Prostate gland (tissue), 2 donors: ENCODE data around the gene GBX1. TPM values are rescaled to one million over a fixed set of nuclear protein-coding genes. Genes with fewer than 3 reads are reported as not detected.

Experiments used
- DNase-seq: peaks from one replicate; pipeline ENCODE4 v3.0.0-alpha.2; 2019; ENCODE audit warnings: low spot score
- H3K27ac ChIP-seq, 2 donors: fragments of 200-600 bp; sonication (generic); 2 replicates each; pipeline ENCODE4 v1.5.1; 2017 to 2019
- H3K27me3 ChIP-seq: fragments of 200-600 bp; sonication (generic); replicated peaks from 2 replicates; pipeline ENCODE4 v1.5.1; 2019; ENCODE audit not compliant: insufficient read depth
- H3K36me3 ChIP-seq, 2 donors: fragments of 200-600 bp; sonication (generic); 1 replicate in 1 of 2; 2 replicates in 1 of 2; pipeline versions ENCODE4 v1.5.1 to v1.8.1; 2017 to 2019
- H3K4me1 ChIP-seq: fragments of 200-600 bp; sonication (generic); replicated peaks from 2 replicates; pipeline ENCODE4 v1.5.1; 2019
- H3K4me3 ChIP-seq, 2 donors: fragments of 200-600 bp; sonication (generic); 2 replicates each; pipeline ENCODE4 v1.5.1; 2017 to 2019
- H3K9me3 ChIP-seq: fragments of 200-600 bp; sonication (generic); 2 replicates; pipeline ENCODE4 v1.5.1; 2017
- POLR2A ChIP-seq: fragments of 450-650 bp; IDR thresholded peaks from one replicate; pipeline ENCODE4 v1.6.1; 2016; ENCODE audit warnings: antibody characterized with exemption, mild to moderate bottlenecking
- POLR2AphosphoS5 ChIP-seq: sonication (generic); formaldehyde crosslinking; IDR thresholded peaks from one replicate; pipeline ENCODE4 v1.6.1; 2017; ENCODE audit warnings: antibody characterized with exemption
- WGBS: methylation state at CpG from one replicate; pipeline ENCODE4 v1.1.5; 2018; 5-methylcytosine and 5-hydroxymethylcytosine counted together
- intact Hi-C: fragments of 100-400 bp; cut with DNase I; formaldehyde crosslinking; loops from one replicate; pipeline ENCODE4 v1.14.2; 2022
- total RNA-seq, 2 donors: library from RNA; depleted of rRNA; stranded (reverse); fragments of >200 nt; gene quantifications; one replicate each; pipeline ENCODE4 v1.1.0, GENCODE V29; 2016
- TF ChIP-seq, protein P1 (sequence below), 4 experiments: fragments of 200-600 bp in 2 of 4; fragments of 450-650 bp in 2 of 4; sonication (generic) in 2 of 4; IDR thresholded peaks; 1 replicate in 3 of 4; 2 replicates in 1 of 4; pipeline ENCODE4 v1.5.1; 2016 to 2019; ENCODE audit warnings: antibody characterized with exemption in 4 of 4, mild to moderate bottlenecking in 2 of 4, moderate library complexity in 2 of 4

The GBX1 gene
- total RNA-seq, 2 donors from 2014 or later: not detected

DNA sequence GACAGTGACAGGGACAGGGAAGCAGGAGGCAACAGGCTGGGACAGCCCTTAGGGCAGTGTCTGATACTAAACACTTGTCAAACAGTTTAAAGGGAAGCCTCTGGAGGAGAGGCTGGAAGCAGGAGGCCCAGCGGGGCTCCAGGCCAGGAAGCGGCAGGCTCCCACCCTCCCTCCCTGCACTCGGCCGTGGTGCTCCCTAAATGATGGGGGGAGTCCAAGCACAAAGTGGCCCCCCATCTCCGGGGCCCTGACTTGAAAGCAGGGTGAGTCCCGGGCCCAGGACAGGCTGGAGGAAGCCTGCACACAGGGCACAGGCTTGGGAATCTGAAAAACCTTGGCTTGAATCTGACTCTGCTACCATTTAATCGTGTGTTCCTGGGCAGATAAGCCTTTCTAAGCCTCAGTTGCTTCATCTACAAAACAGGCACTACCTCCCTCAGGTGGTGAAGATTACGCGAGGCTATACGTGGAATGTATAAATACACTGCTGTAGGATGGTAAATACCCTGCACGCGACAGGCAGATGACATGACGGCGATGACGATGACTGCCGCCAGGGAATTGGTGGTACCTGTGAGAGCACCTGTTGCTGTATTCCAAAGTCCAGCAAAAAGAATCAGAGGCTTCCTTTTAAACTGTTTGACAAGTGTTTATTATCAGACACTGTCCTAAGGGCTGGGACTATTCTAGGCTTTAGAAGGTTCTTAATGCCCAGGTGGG lies 34.1 kb downstream of the GBX1 start:
- H3K27me3 ChIP-seq: no peaks in the 10 kb centered on the region
- no peak overlapping the region for H3K4me3 ChIP-seq
- peaks cover 21 to 61% of the 10 kb centered on the region in 2 donors for H3K36me3 ChIP-seq
- H3K9me3 ChIP-seq: no peaks in the 10 kb centered on the region
- H3K4me1 ChIP-seq: no peaks in the 10 kb centered on the region
- no peak for DNase-seq
- H3K27ac ChIP-seq: no peak overlapping the region
- intact Hi-C loops: no loop called here
- 89% methylated on average over 15 of the region's 16 CpGs for WGBS
- TF ChIP-seq POLR2AphosphoS5 (no peak), POLR2A (no peak)
- TF ChIP-seq, protein P1, sequence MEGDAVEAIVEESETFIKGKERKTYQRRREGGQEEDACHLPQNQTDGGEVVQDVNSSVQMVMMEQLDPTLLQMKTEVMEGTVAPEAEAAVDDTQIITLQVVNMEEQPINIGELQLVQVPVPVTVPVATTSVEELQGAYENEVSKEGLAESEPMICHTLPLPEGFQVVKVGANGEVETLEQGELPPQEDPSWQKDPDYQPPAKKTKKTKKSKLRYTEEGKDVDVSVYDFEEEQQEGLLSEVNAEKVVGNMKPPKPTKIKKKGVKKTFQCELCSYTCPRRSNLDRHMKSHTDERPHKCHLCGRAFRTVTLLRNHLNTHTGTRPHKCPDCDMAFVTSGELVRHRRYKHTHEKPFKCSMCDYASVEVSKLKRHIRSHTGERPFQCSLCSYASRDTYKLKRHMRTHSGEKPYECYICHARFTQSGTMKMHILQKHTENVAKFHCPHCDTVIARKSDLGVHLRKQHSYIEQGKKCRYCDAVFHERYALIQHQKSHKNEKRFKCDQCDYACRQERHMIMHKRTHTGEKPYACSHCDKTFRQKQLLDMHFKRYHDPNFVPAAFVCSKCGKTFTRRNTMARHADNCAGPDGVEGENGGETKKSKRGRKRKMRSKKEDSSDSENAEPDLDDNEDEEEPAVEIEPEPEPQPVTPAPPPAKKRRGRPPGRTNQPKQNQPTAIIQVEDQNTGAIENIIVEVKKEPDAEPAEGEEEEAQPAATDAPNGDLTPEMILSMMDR (IDR thresholded peaks at IDR 0.05): no peak

GRCh38 chr7:151132461-151133205 lies 34.9 kb downstream of the GBX1 start:
- 94% methylated on average over 21 of the region's 21 CpGs for WGBS
- H3K4me1 ChIP-seq: no peaks in the 10 kb centered on the region
- H3K27ac ChIP-seq: no peak overlapping the region
- H3K36me3 ChIP-seq: peaks cover 21 to 56% of the 10 kb centered on the region in 2 donors
- H3K4me3 ChIP-seq: no peak overlapping the region
- no peaks in the 10 kb centered on the region for H3K27me3 ChIP-seq
- no peaks in the 10 kb centered on the region for H3K9me3 ChIP-seq
- TF ChIP-seq, protein P1 (IDR thresholded peaks at IDR 0.05): no peak
- no peak for TF ChIP-seq POLR2AphosphoS5
- no peak for TF ChIP-seq POLR2A
- intact Hi-C loops: no loop called here
- no peak for DNase-seq

DNA sequence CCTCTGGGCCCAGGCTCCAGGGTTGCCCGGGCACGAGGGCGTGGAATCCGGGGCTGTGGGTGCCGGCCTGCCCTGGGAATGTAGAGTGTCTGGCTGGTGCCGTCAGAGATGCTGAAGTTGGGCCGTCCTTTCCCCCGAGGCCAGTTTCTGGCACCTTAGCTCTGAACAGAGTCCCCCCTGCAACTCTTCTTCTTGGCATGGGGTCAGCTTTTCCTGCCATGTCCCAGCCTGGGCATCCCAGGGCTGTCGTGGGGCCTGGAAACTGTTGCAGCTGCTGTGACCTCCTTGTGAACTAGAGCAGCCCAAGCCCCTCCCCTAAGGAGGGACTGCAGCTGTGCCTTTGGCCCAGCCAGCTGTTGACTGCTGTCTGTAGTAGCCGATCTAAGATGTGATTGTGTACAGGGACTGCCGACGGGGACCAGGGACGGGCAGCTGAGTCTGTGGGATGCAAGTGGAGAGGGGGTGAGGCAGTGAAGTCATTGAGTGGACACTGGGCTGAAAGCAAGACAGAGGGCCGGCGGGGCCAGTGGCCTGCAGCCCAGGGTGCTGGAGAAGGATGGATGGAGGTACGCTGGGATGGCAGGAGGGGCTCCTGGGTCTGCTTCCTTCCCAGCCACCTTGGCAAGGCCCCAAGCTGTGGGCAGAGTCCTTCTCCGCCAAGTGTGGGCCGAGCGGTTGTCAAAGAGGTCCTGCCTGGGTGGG lies 35.8 kb downstream of the GBX1 start:
- intact Hi-C loops: no loop called here
- Histone ChIP-seq H3K27ac (no peak overlapping the region), H3K4me3 (no peak overlapping the region), H3K9me3 (no peaks in the 10 kb centered on the region), H3K27me3 (no peaks in the 10 kb centered on the region), H3K36me3 (peaks cover 21 to 56% of the 10 kb centered on the region in 2 donors), H3K4me1 (no peaks in the 10 kb centered on the region)
- TF ChIP-seq, protein P1 (IDR thresholded peaks at IDR 0.05): no peak
- no peak for TF ChIP-seq POLR2AphosphoS5
- DNase-seq: no peak
- 73% methylated on average over 19 of the region's 19 CpGs for WGBS

- WGBS: 80% methylated on average over 13 of the region's 13 CpGs
- no peaks in the 10 kb centered on the region for H3K9me3 ChIP-seq
- no peaks in the 10 kb centered on the region for H3K27me3 ChIP-seq
- TF ChIP-seq POLR2AphosphoS5 (no peak), POLR2A (no peak)
- TF ChIP-seq, protein P1 (IDR thresholded peaks at IDR 0.05): no peak
- H3K27ac ChIP-seq: no peak overlapping the region
- H3K4me3 ChIP-seq: no peak overlapping the region
- no peak for DNase-seq
- no peaks in the 10 kb centered on the region for H3K4me1 ChIP-seq
- peaks cover 20 to 53% of the 10 kb centered on the region in 2 donors for H3K36me3 ChIP-seq
- intact Hi-C loops: no loop called here
Observed at GRCh38 chr7:151131224-151131591, 36.3 kb downstream of the GBX1 start.
